Measurements from ENCODE around the gene WNT1. TPM values are rescaled to one million over a fixed set of nuclear protein-coding genes. Genes with fewer than 3 reads are reported as not detected.

The WNT1 gene
- total RNA-seq, 2 experiments from 2014 or later = 0.87 to 1.2 TPM

- Mint-ChIP-seq H3K27me3 (no peaks in the 10 kb centered on the region), H3K4me3 (no peak overlapping the region), H3K9me3 (ENCODE audit: low read depth) (no peaks in the 10 kb centered on the region), H3K27ac (no peak overlapping the region), H3K4me1 (no peaks in the 10 kb centered on the region), H3K36me3 (peaks cover 22% of the 10 kb centered on the region)
- DNase-seq (no peak), ATAC-seq (no peak)
- CTCF ChIA-PET = interaction anchor here (0.8 to 4.6 kb wide), 6 partner anchors 10 to 42 kb away, joined by 3 to 24 read pairs (median 4); no protein-coding TSS in a partner anchor
Measured at GRCh38 chr12:49030119-49030518, 52.0 kb downstream of the WNT1 start.

- H3K27me3 Mint-ChIP-seq = no peaks in the 10 kb centered on the region
- no peak overlapping the region for H3K4me3 Mint-ChIP-seq
- no peak for DNase-seq
- CTCF ChIA-PET = interaction anchor here (0.7 to 4.6 kb wide), 5 partner anchors 12 to 127 kb away, joined by 3 to 24 read pairs (median 4); a partner anchor contains a TSS
- H3K27ac Mint-ChIP-seq = no peak overlapping the region
- ATAC-seq = no peak
- peaks cover 21% of the 10 kb centered on the region for H3K36me3 Mint-ChIP-seq
- no peaks in the 10 kb centered on the region for H3K9me3 Mint-ChIP-seq (ENCODE audit: low read depth)
- H3K4me1 Mint-ChIP-seq = no peaks in the 10 kb centered on the region
Measured at GRCh38 chr12:49030714-49031572, 52.8 kb downstream of the WNT1 start.

- CTCF ChIA-PET = interaction anchor here (0.7 to 4.6 kb wide), 2 partner anchors 12 to 128 kb away, joined by 3 to 24 read pairs; a partner anchor contains a TSS
- no peaks in the 10 kb centered on the region for H3K9me3 Mint-ChIP-seq (ENCODE audit: low read depth)
- no peaks in the 10 kb centered on the region for H3K4me1 Mint-ChIP-seq
- H3K27ac Mint-ChIP-seq = no peak overlapping the region
- H3K36me3 Mint-ChIP-seq = peaks cover 23% of the 10 kb centered on the region
- no peaks in the 10 kb centered on the region for H3K27me3 Mint-ChIP-seq
- H3K4me3 Mint-ChIP-seq = no peak overlapping the region
- ATAC-seq = no peak
- DNase-seq = no peak
Measured at GRCh38 chr12:49031573-49032161, 53.5 kb downstream of the WNT1 start.

Other genes starting within 250 kb of the WNT1 start
- under 1 TPM; 0.15 to 0.42 TPM for gene ADCY6, start 189.2 kb upstream of the WNT1 start, total RNA-seq
- 10 to 100 TPM; 11.0 to 12.8 TPM for gene CACNB3, start 159.8 kb upstream of the WNT1 start, total RNA-seq
- gene DDX23, start 126.2 kb upstream of the WNT1 start, total RNA-seq = 100 to 1,000 TPM; 146 to 157 TPM
- gene RND1, start 112.5 kb upstream of the WNT1 start, total RNA-seq = 1 to 10 TPM; 2.7 to 4.2 TPM
- 10 to 100 TPM; 78.5 to 88.8 TPM for gene FKBP11, start 52.8 kb upstream of the WNT1 start, total RNA-seq
- gene ARF3, start 20.8 kb upstream of the WNT1 start, total RNA-seq = 100 to 1,000 TPM in 1 of 2 experiments, 10 to 100 TPM in 1; 89.4 to 118 TPM
- 1 to 10 TPM; 2.0 to 4.4 TPM for gene WNT10B, start 6.6 kb upstream of the WNT1 start, total RNA-seq
- under 1 TPM; 0.38 to 0.66 TPM for gene DDN, start 21.1 kb downstream of the WNT1 start, total RNA-seq
- 10 to 100 TPM; 58.9 to 66.0 TPM for gene PRKAG1, start 40.5 kb downstream of the WNT1 start, total RNA-seq
- gene KMT2D, start 82.5 kb downstream of the WNT1 start, total RNA-seq = 100 to 1,000 TPM; 107 to 132 TPM
- gene RHEBL1, start 91.7 kb downstream of the WNT1 start, total RNA-seq = 10 to 100 TPM; 14.9 to 15.1 TPM
- under 1 TPM in 1 of 2 experiments, not detected in 1; 0.15 TPM for gene DHH, start 116.5 kb downstream of the WNT1 start, total RNA-seq
- gene LMBR1L, start 132.5 kb downstream of the WNT1 start, total RNA-seq = 10 to 100 TPM; 46.9 to 53.4 TPM
- gene TUBA1B, start 153.1 kb downstream of the WNT1 start, total RNA-seq = 1,000 to 10,000 TPM; 1,970 to 2,009 TPM
- 10 to 100 TPM; 91.0 to 96.5 TPM for gene TUBA1A, start 210.8 kb downstream of the WNT1 start, total RNA-seq

Data from activated CD8-positive, alpha-beta memory T cell treated with anti-CD3 and anti-CD28 coated beads, Interleukin-2, amount 10 ng/mL, durations not matched to agents 7 days and 5 days (primary cell).